Prostate gland (tissue), 2 donors: ENCODE results near the gene RLF. TPM values are rescaled to one million over a fixed set of nuclear protein-coding genes. Genes with fewer than 3 reads are reported as not detected.
A peak's percentile ranks its signal among the peaks of the same experiment; 100 is the strongest.

Experiments
- DNase-seq: peaks from one replicate; pipeline ENCODE4 v3.0.0-alpha.2; 2019; ENCODE audit warnings: low spot score
- H3K27ac ChIP-seq, 2 donors: fragments of 200-600 bp; sonication (generic); 2 replicates each; pipeline ENCODE4 v1.5.1; 2017 to 2019
- H3K27me3 ChIP-seq: fragments of 200-600 bp; sonication (generic); replicated peaks from 2 replicates; pipeline ENCODE4 v1.5.1; 2019; ENCODE audit not compliant: insufficient read depth
- H3K36me3 ChIP-seq, 2 donors: fragments of 200-600 bp; sonication (generic); 1 replicate in 1 of 2; 2 replicates in 1 of 2; pipeline versions ENCODE4 v1.5.1 to v1.8.1; 2017 to 2019
- H3K4me1 ChIP-seq: fragments of 200-600 bp; sonication (generic); replicated peaks from 2 replicates; pipeline ENCODE4 v1.5.1; 2019
- H3K4me3 ChIP-seq, 2 donors: fragments of 200-600 bp; sonication (generic); 2 replicates each; pipeline ENCODE4 v1.5.1; 2017 to 2019
- H3K9me3 ChIP-seq: fragments of 200-600 bp; sonication (generic); 2 replicates; pipeline ENCODE4 v1.5.1; 2017
- POLR2A ChIP-seq: fragments of 450-650 bp; IDR thresholded peaks from one replicate; pipeline ENCODE4 v1.6.1; 2016; ENCODE audit warnings: antibody characterized with exemption, mild to moderate bottlenecking
- POLR2AphosphoS5 ChIP-seq: sonication (generic); formaldehyde crosslinking; IDR thresholded peaks from one replicate; pipeline ENCODE4 v1.6.1; 2017; ENCODE audit warnings: antibody characterized with exemption
- WGBS: methylation state at CpG from one replicate; pipeline ENCODE4 v1.1.5; 2018; 5-methylcytosine and 5-hydroxymethylcytosine counted together
- intact Hi-C: fragments of 100-400 bp; cut with DNase I; formaldehyde crosslinking; loops from one replicate; pipeline ENCODE4 v1.14.2; 2022
- total RNA-seq, 2 donors: library from RNA; depleted of rRNA; stranded (reverse); fragments of >200 nt; gene quantifications; one replicate each; pipeline ENCODE4 v1.1.0, GENCODE V29; 2016
- TF ChIP-seq, protein P1 (sequence below), 4 experiments: fragments of 200-600 bp in 2 of 4; fragments of 450-650 bp in 2 of 4; sonication (generic) in 2 of 4; IDR thresholded peaks; 1 replicate in 3 of 4; 2 replicates in 1 of 4; pipeline ENCODE4 v1.5.1; 2016 to 2019; ENCODE audit warnings: antibody characterized with exemption in 4 of 4, mild to moderate bottlenecking in 2 of 4, moderate library complexity in 2 of 4

The RLF gene
- total RNA-seq, 2 donors from 2014 or later = 12.4 to 19.8 TPM

DNA sequence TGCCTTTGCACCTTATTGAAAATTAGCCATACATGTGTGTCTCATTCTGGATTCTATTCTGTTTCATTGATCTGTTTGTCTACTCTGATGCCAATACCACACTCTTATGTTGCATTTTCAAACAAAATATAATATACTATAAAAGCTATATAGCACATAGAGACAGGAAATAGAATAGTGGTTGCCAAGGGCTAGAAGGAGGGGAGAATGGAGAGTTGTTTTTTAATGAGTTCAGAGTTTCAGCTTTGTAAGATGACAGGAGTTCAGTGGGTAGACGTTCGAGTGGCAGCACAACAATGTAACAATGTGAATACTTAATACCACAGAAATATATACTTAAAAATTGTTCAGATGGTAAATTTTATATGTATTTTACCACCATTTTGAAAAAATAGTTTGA, 17.0 kb downstream of the RLF start:
- TF ChIP-seq POLR2AphosphoS5 (no peak), POLR2A (no peak)
- TF ChIP-seq, protein P1, sequence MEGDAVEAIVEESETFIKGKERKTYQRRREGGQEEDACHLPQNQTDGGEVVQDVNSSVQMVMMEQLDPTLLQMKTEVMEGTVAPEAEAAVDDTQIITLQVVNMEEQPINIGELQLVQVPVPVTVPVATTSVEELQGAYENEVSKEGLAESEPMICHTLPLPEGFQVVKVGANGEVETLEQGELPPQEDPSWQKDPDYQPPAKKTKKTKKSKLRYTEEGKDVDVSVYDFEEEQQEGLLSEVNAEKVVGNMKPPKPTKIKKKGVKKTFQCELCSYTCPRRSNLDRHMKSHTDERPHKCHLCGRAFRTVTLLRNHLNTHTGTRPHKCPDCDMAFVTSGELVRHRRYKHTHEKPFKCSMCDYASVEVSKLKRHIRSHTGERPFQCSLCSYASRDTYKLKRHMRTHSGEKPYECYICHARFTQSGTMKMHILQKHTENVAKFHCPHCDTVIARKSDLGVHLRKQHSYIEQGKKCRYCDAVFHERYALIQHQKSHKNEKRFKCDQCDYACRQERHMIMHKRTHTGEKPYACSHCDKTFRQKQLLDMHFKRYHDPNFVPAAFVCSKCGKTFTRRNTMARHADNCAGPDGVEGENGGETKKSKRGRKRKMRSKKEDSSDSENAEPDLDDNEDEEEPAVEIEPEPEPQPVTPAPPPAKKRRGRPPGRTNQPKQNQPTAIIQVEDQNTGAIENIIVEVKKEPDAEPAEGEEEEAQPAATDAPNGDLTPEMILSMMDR (IDR thresholded peaks at IDR 0.05) = no peak
- WGBS = 62% methylated on average over 2 of the region's 2 CpGs
- Histone ChIP-seq H3K4me1 (no peaks in the 10 kb centered on the region), H3K27ac (no peak overlapping the region), H3K27me3 (no peaks in the 10 kb centered on the region), H3K4me3 (no peak overlapping the region), H3K36me3 (no peaks in the 10 kb centered on the region), H3K9me3 (no peaks in the 10 kb centered on the region)
- no peak for DNase-seq
- intact Hi-C loops = no loop called here

DNA sequence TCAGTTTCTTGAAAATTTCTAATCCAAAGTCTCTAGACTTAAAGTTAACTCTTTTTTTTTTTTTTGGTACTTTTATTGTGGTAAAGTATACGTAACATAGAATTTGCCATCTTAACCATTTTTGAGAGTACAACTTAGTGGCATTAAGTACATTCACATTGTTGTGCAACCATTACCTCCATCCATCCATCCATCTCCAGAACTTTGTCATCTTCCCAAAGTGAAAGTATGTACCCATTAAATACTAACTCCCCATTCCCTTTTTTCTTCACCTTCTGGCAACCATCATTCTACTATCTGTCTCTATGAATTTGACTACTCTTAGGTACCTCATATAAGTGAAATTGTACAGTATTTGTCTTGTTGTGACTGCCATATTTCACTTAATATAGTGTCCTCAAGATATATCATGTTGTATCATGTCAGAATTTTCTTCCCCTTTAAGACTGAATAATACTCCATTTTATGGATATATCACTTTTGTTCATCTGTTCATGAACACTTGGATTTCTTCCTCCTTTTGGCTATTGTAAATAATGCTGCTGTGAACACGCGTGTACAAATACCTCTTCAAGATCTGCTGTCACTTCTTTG, 18.4 kb downstream of the RLF start:
- Histone ChIP-seq H3K27ac (no peak overlapping the region), H3K9me3 (no peaks in the 10 kb centered on the region), H3K27me3 (no peaks in the 10 kb centered on the region), H3K4me3 (no peak overlapping the region), H3K4me1 (no peaks in the 10 kb centered on the region), H3K36me3 (no peaks in the 10 kb centered on the region)
- DNase-seq = no peak
- whole genome bisulfite sequencing = 98% methylated on average over 3 of the region's 3 CpGs
- intact Hi-C loops = no loop called here
- TF ChIP-seq POLR2A = no peak
- TF ChIP-seq, protein P1 (IDR thresholded peaks at IDR 0.05) = no peak
- no peak for TF ChIP-seq POLR2AphosphoS5

DNA sequence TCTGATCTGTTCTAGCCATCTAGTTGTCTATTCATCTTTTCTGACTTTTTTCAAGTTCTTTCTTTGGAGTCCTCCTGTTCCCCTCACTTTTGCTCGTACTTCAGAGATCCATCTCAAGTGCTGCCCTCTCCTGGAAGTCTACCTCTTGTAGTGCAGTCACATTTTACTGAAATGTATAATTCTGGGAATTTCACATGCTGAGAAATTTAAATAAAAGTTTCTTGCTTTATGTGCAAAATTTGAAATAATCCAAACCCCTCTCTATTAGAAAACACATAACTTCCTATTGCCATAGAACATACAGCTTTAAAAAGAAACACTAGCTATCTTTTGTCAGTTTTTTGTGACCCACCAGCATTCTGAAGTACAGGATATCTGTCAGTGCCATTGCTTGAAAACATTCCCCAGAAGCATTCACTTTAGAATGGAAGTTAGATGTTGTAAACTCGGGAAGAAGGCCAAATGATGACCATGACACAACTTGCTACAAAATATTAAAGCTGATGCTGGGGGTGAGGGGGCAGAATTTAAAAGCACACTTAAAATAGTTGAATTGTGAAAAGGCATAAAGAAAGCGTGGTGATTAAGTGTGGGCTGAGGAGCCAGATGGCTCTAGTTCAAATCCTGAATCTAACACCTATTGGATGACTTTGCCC, 22.0 kb downstream of the RLF start:
- Histone ChIP-seq H3K27me3 (no peaks in the 10 kb centered on the region), H3K4me1 (no peaks in the 10 kb centered on the region), H3K4me3 (no peak overlapping the region), H3K27ac (no peak overlapping the region), H3K9me3 (no peaks in the 10 kb centered on the region), H3K36me3 (no peaks in the 10 kb centered on the region)
- intact Hi-C loops = no loop called here
- WGBS = 60% methylated on average over 3 of the region's 3 CpGs
- no peak for DNase-seq
- TF ChIP-seq, protein P1 (IDR thresholded peaks at IDR 0.05) = peak in 1 of 4 experiments; percentile 23
- no peak for TF ChIP-seq POLR2A

DNA sequence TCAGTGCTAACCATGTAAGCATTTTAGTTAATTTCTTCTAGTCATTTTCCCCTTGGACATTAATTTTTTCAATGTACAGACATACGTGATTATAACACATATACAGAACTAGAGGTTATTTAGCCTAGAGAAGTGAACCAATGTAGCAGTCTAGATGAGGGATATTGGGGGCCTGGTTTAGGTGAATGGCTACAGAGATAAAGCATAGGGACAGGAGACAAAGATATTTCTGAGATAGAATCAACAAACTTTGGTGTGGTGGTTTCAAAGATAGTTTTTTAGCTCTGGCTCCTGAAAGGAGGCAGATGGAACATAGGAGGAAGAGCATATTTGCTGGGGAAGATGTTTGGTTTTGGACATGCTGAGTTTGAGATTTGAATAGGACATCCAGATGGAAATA, 23.0 kb downstream of the RLF start:
- no peak overlapping the region for H3K4me3 ChIP-seq
- H3K27me3 ChIP-seq = no peaks in the 10 kb centered on the region
- no peak for DNase-seq
- intact Hi-C loops = no loop called here
- no peak overlapping the region for H3K27ac ChIP-seq
- no peaks in the 10 kb centered on the region for H3K36me3 ChIP-seq
- WGBS = 90% methylated on average over 1 of the region's 1 CpG
- no peaks in the 10 kb centered on the region for H3K9me3 ChIP-seq
- TF ChIP-seq, protein P1 (IDR thresholded peaks at IDR 0.05) = no peak
- TF ChIP-seq POLR2AphosphoS5 = no peak
- TF ChIP-seq POLR2A = no peak
- no peaks in the 10 kb centered on the region for H3K4me1 ChIP-seq
